GM23248 (cell line): ENCODE data around the gene FHAD1.

ENCODE experiments used
- EZH2 ChIP-seq: fragments of 200-600 bp; sonication (generic); IDR thresholded peaks from 2 replicates; pipeline ENCODE4 v1.6.1; 2018; ENCODE audit warnings: antibody characterized with exemption, mild to moderate bottlenecking; ENCODE audit not compliant: insufficient read depth, poor library complexity, severe bottlenecking
- EZH2phosphoT487 ChIP-seq: fragments of 200-600 bp; sonication (generic); IDR thresholded peaks from 2 replicates; pipeline ENCODE4 v1.6.1; 2018; ENCODE audit warnings: antibody characterized with exemption, moderate library complexity, mild to moderate bottlenecking, low read depth; ENCODE audit not compliant: insufficient read depth

DNA sequence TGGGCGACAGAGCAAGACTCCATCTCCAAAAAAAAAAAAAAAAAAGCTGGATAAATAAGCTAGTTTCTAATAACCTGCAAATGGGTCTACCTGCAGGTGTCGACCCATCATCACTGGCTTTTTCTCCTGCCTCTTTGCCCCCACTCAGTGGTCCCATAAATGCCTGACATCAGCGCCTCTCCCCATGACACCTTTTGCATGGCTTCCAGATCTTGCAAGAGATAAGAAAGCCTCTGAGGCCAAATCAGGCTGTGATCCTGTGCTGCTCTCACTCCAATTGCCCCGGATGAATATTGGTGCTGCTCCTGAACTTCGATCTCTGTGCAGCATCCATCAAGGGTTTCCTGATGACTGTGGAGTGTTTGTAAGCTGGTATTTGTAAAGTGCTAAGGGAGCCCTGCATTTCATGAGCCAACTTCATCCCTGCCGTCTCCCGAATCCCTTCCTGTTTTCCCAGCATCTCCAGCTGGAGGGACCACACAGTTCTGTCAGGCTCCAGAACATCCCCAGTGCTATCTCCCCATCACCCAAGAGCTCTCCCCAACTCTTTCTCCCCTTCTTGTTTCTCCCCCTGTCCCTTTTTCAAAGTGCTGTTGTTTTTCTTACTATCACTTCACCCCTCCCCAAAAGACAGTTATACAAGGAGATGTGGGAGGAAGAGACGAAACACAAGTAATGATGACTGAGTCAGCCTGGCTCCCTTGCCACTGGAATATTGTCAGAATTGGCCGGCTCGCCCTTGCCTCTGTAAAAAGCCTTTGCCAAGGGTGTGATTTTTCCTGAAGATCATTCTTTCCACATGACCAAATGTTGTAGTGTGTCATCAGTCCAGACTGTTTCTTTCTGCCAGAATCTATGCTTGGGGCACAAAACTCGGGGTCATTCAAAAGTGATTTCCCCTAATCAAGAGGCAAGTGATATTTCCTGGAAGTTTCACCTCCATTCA lies 159.9 kb downstream of the FHAD1 start:
- no peak for TF ChIP-seq EZH2phosphoT487
- no peak for TF ChIP-seq EZH2
